Progenitor cell of endocrine pancreas (in vitro differentiated cells): Measurements from ENCODE around the gene ATXN10. TPM values are rescaled to one million over a fixed set of nuclear protein-coding genes. Genes with fewer than 3 reads are reported as not detected.

Source experiments
- DNase-seq: peaks from one replicate; pipeline ENCODE4 v3.0.0; 2021; ENCODE audit warnings: low spot score; ENCODE audit not compliant: unreplicated experiment
- H3K27ac Mint-ChIP-seq: 2 replicates; pipeline ENCODE4 v1.8.0; 2021; ENCODE audit warnings: mild to moderate bottlenecking, moderate library complexity, mixed read lengths
- H3K27me3 Mint-ChIP-seq: 2 replicates; pipeline ENCODE4 v1.8.0; 2021; ENCODE audit warnings: mixed read lengths
- H3K36me3 Mint-ChIP-seq: 2 replicates; pipeline ENCODE4 v1.8.0; 2022; ENCODE audit warnings: mixed read lengths; ENCODE audit not compliant: insufficient read depth
- H3K4me1 Mint-ChIP-seq: 2 replicates; pipeline ENCODE4 v1.8.0; 2021; ENCODE audit warnings: low read depth, mixed read lengths
- H3K4me3 Mint-ChIP-seq: 2 replicates; pipeline ENCODE4 v1.8.0; 2021; ENCODE audit warnings: low read depth, mild to moderate bottlenecking, moderate library complexity, mixed read lengths
- H3K9me3 Mint-ChIP-seq: 2 replicates; pipeline ENCODE4 v1.8.0; 2021; ENCODE audit warnings: low read depth, mixed read lengths
- microRNA-seq: library from miRNA; unstranded; fragments of <30 nt; microRNA quantifications from one replicate; pipeline ENCODE4 v1.1.0, GENCODE V29; 2020; ENCODE audit warnings: borderline number of aligned reads; ENCODE audit not compliant: unreplicated experiment
- total RNA-seq: library from RNA; stranded (reverse); gene quantifications from 2 replicates; pipeline ENCODE4 v1.2.1, GENCODE V29; 2021
- TF ChIP-seq, protein P1 (sequence below): fragments of 200-600 bp; sonication (generic); IDR thresholded peaks from one replicate; pipeline ENCODE4 v1.5.0; 2021; ENCODE audit warnings: antibody characterized with exemption, mild to moderate bottlenecking; ENCODE audit not compliant: unreplicated experiment

The ATXN10 gene
- total RNA-seq, 1 donor from 2014 or later: 177 TPM

DNA sequence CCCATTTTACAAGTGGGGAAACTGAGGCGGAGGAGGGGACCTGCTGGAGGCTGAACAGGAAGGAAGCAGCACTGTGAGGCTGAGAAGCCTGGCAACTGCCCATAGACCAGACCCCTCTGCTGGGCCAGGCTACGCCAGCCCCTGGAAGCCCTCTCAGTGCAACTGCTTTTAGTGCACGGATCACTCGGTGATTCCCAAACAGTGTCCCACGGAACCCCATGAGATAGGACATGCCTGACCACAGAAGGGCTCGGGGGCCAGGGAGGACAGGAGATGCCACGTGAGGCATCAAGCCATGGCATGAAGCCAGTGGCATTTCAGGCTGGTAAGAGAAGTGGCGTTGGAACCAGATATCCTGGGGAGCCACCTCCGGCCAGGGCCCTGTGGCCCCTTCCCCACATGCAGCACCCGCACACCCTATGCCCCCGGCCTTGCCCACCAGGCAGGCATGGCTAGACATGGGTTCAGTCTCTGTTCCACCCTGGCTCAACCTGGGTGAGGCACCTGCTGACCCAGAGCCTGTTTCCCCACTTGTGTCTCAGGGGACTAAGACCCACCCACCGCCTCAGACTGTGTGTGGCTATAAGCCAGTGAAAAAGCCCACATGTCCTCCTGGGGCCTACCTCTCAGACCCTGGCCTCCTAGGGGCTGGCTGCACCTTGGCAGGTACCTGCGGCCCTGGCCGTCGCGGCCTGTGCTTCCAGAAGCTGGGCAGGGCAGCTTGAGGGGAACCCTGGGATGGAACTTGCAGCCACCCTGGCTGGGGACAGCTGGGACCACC, 221.2 kb downstream of the ATXN10 start:
- Mint-ChIP-seq H3K9me3 (no peaks in the 10 kb centered on the region), H3K4me1 (peaks cover 7% of the 10 kb centered on the region), H3K36me3 (no peaks in the 10 kb centered on the region), H3K4me3 (no peak overlapping the region), H3K27ac (no peak overlapping the region), H3K27me3 (no peaks in the 10 kb centered on the region)
- TF ChIP-seq, protein P1, sequence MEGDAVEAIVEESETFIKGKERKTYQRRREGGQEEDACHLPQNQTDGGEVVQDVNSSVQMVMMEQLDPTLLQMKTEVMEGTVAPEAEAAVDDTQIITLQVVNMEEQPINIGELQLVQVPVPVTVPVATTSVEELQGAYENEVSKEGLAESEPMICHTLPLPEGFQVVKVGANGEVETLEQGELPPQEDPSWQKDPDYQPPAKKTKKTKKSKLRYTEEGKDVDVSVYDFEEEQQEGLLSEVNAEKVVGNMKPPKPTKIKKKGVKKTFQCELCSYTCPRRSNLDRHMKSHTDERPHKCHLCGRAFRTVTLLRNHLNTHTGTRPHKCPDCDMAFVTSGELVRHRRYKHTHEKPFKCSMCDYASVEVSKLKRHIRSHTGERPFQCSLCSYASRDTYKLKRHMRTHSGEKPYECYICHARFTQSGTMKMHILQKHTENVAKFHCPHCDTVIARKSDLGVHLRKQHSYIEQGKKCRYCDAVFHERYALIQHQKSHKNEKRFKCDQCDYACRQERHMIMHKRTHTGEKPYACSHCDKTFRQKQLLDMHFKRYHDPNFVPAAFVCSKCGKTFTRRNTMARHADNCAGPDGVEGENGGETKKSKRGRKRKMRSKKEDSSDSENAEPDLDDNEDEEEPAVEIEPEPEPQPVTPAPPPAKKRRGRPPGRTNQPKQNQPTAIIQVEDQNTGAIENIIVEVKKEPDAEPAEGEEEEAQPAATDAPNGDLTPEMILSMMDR: no peak
- DNase-seq: no peak

DNA sequence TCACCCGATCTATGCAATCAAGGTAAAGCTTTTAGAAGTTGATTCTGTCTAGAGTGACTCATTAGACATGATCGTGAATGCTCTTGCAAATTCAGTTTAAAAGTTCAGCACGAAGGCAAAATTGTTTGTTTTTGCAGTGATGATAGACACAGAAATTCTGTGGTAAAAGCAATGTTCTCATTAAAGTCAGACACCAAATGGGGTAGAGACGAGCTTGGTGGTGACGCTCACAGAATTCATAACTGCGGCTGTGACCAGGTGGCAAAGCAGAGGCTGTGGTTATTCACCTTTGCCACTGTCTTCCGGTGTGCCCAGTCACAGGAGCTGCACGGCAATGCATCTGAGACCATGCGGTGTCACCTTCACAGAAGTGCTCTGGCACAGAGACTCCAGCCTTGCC, 221.9 kb downstream of the ATXN10 start:
- Mint-ChIP-seq H3K36me3 (no peaks in the 10 kb centered on the region), H3K4me3 (no peak overlapping the region)
- no peak for DNase-seq

More for the DNA sequence above, 221.9 kb downstream of the ATXN10 start:
- TF ChIP-seq, protein P1: no peak
- Mint-ChIP-seq H3K4me1 (peaks cover 7% of the 10 kb centered on the region), H3K27me3 (no peaks in the 10 kb centered on the region), H3K9me3 (no peaks in the 10 kb centered on the region), H3K27ac (no peak overlapping the region)

Small RNAs within 50 kb of the gene (microRNA-seq; reads per million reads assigned to microRNA genes)
- gene MIR4762: not detected

Other genes starting within 250 kb of the ATXN10 start
- gene FBLN1, start 169.0 kb upstream of the ATXN10 start, total RNA-seq: 257 and 258 TPM in 2 replicates